ENCODE data around the gene PLXNB3. TPM values are rescaled to one million over a fixed set of nuclear protein-coding genes. Genes with fewer than 3 reads are reported as not detected.

Gene PLXNB3
- total RNA-seq, 1 donor from 2014 or later, result 36.1 TPM

DNA sequence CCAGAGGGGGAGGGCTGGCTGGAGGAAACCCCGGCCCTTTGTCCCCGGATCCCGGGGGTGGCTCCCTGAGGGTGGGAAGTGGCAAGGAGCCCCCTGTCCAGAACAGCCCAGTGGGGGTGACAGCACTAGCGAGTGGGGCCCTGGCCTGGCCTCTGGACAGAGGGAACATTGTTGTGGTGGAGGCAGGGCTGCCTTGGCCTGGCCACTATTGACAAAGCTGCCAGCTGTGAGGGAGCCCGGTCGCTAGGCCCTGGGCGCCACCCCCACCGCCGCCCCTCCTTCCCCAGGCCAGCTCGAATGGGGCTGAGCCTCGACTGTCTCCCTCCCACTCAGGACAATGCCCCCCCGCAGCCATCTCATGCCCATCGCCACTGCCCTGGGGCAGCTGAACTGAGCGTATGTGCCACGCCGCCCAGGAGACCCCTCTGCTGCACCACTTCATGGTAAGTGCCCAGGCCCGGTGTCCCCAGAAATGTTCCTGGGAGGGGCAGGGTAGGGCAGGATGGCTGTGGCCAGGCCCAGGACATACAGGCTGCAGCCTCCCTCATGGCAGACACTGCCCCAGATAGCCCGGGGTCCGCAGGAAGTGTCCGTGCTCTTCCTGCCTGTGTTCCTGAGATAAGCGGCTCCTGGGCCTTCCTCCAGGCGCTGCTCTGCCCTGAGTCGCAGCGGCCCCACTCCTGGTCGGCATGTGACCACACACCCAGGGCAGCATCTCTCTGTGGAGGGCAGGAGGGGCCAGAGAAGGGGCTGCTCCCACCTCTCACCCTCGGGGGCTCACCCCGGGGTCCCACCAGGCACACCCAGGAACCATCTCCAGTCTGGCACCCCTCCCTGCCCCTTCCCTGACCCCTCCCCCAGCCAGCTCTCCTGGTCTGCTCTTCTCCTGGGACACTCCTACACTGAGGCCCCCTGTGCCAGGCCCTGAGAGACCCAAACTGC is 1.4 kb downstream of the PLXNB3 start:
- H3K4me3 ChIP-seq, result peak overlapping the region; percentile 21 to 28
- TF ChIP-seq POLR2A (IDR thresholded peaks at IDR 0.05) (no peak), POLR2AphosphoS5 (IDR thresholded peaks at IDR 0.05; ENCODE audit: insufficient read depth in 1 of 2, low read depth in 1 of 2) (no peak)
- TF ChIP-seq, protein P1, sequence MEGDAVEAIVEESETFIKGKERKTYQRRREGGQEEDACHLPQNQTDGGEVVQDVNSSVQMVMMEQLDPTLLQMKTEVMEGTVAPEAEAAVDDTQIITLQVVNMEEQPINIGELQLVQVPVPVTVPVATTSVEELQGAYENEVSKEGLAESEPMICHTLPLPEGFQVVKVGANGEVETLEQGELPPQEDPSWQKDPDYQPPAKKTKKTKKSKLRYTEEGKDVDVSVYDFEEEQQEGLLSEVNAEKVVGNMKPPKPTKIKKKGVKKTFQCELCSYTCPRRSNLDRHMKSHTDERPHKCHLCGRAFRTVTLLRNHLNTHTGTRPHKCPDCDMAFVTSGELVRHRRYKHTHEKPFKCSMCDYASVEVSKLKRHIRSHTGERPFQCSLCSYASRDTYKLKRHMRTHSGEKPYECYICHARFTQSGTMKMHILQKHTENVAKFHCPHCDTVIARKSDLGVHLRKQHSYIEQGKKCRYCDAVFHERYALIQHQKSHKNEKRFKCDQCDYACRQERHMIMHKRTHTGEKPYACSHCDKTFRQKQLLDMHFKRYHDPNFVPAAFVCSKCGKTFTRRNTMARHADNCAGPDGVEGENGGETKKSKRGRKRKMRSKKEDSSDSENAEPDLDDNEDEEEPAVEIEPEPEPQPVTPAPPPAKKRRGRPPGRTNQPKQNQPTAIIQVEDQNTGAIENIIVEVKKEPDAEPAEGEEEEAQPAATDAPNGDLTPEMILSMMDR (IDR thresholded peaks at IDR 0.05), result no peak
- no peaks in the 10 kb centered on the region for H3K27me3 ChIP-seq
- no peaks in the 10 kb centered on the region for H3K9me3 ChIP-seq
- H3K36me3 ChIP-seq, result no peaks in the 10 kb centered on the region
- peak overlapping the region; percentile 38 for H3K27ac ChIP-seq
- peaks cover 30% of the 10 kb centered on the region for H3K4me1 ChIP-seq
- no peak for DNase-seq (ENCODE audit: extremely low spot score in 2 of 2)
- intact Hi-C loops (cut with DNase I), result no loop called here

- intact Hi-C loops (cut with DNase I), result no loop called here
- DNase-seq (ENCODE audit: extremely low spot score in 2 of 2), result no peak
- Histone ChIP-seq H3K4me1 (peaks cover 30% of the 10 kb centered on the region), H3K27ac (peak overlapping the region; percentile 38), H3K27me3 (no peaks in the 10 kb centered on the region), H3K36me3 (no peaks in the 10 kb centered on the region), H3K4me3 (peak overlapping the region; percentile 21 to 28), H3K9me3 (no peaks in the 10 kb centered on the region)
- TF ChIP-seq POLR2A (IDR thresholded peaks at IDR 0.05) (no peak), POLR2AphosphoS5 (IDR thresholded peaks at IDR 0.05; ENCODE audit: insufficient read depth in 1 of 2, low read depth in 1 of 2) (peak in 1 of 2 donors; percentile 33)
- TF ChIP-seq, protein P1 (IDR thresholded peaks at IDR 0.05), result no peak
Measured at GRCh38 chrX:153766098-153766817, 2.2 kb downstream of the PLXNB3 start.

GRCh38 chrX:153766871-153767673 is 3.0 kb downstream of the PLXNB3 start:
- no peak for DNase-seq (ENCODE audit: extremely low spot score in 2 of 2)
- intact Hi-C loops (cut with DNase I), result no loop called here
- Histone ChIP-seq H3K27me3 (no peaks in the 10 kb centered on the region), H3K27ac (no peak overlapping the region), H3K36me3 (no peaks in the 10 kb centered on the region), H3K9me3 (no peaks in the 10 kb centered on the region), H3K4me1 (peaks cover 30% of the 10 kb centered on the region), H3K4me3 (no peak overlapping the region)
- TF ChIP-seq POLR2AphosphoS5 (IDR thresholded peaks at IDR 0.05; ENCODE audit: insufficient read depth in 1 of 2, low read depth in 1 of 2) (no peak), POLR2A (IDR thresholded peaks at IDR 0.05) (no peak)
- TF ChIP-seq, protein P1 (IDR thresholded peaks at IDR 0.05), result no peak

- intact Hi-C loops (cut with DNase I), result no loop called here
- Histone ChIP-seq H3K4me3 (no peak overlapping the region), H3K4me1 (peaks cover 30% of the 10 kb centered on the region), H3K36me3 (no peaks in the 10 kb centered on the region), H3K27me3 (no peaks in the 10 kb centered on the region), H3K9me3 (no peaks in the 10 kb centered on the region), H3K27ac (no peak overlapping the region)
- DNase-seq (ENCODE audit: extremely low spot score in 2 of 2), result no peak
- TF ChIP-seq POLR2AphosphoS5 (IDR thresholded peaks at IDR 0.05; ENCODE audit: insufficient read depth in 1 of 2, low read depth in 1 of 2) (no peak), POLR2A (IDR thresholded peaks at IDR 0.05) (no peak)
- TF ChIP-seq, protein P1 (IDR thresholded peaks at IDR 0.05), result no peak
Measured at GRCh38 chrX:153767674-153768055, 3.6 kb downstream of the PLXNB3 start.

Measured in vagina (tissue), 2 donors.